GM12891 (cell line): ENCODE results near the gene PROKR1.

Source experiments
- DNase-seq: peaks from one replicate; pipeline ENCODE4 v3.0.0; 2011; ENCODE audit warnings: low spot score; ENCODE audit not compliant: insufficient read length
- FAIRE-seq: peaks from 2 replicates; lab custom pipeline; 2011; peaks lifted over from hg19 to GRCh38; lab: Jason Lieb, UNC
- PAX5 ChIP-seq: IDR thresholded peaks from 2 replicates; pipeline ENCODE4 v1.6.1; 2011; ENCODE audit warnings: low read length, moderate library complexity, mild to moderate bottlenecking; ENCODE audit not compliant: insufficient read depth, severe bottlenecking
- POLR2A ChIP-seq: IDR thresholded peaks from 2 replicates; pipeline ENCODE4 v1.6.1; 2011; ENCODE audit warnings: low read depth, low read length, control low read depth
- POLR2AphosphoS5 ChIP-seq: IDR thresholded peaks from 2 replicates; pipeline ENCODE4 v1.6.1; 2011; ENCODE audit warnings: low read depth, low read length, control low read depth
- POU2F2 ChIP-seq: IDR thresholded peaks from 2 replicates; pipeline ENCODE4 v1.6.1; 2011; ENCODE audit warnings: low read depth, mild to moderate bottlenecking, control low read depth, low read length, moderate library complexity
- SPI1 ChIP-seq: IDR thresholded peaks from 2 replicates; pipeline ENCODE4 v1.6.1; 2011; ENCODE audit warnings: low read depth, low read length, control low read depth
- TAF1 ChIP-seq: IDR thresholded peaks from 2 replicates; pipeline ENCODE4 v1.6.1; 2011; ENCODE audit warnings: low read depth, low read length, control low read depth

Gene PROKR1

DNA sequence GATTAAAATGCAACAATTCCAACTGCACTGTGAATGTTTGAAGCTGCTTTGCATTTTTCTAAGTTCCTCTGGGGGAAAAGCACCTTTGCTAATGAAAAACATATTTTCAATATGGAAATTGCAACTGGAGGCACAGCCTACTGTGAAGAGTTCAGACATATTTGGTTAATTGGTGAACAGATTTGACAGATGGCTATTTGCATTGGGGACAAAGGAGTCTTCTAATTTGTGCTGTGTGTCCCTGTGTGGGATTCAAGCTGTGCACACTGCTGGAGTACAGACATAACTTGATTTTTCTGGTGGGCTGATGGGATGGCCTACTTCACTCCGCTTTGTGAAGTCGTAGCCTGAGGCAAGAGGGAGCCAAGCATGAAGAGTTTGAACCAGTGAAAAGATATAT is 50.6 kb downstream of the PROKR1 start:
- DNase-seq (no peak), FAIRE-seq (no peak)
- no peak for TF ChIP-seq SPI1
- no peak for TF ChIP-seq POLR2AphosphoS5
- TF ChIP-seq PAX5 = no peak
- no peak for TF ChIP-seq TAF1
- TF ChIP-seq POU2F2 = no peak
- TF ChIP-seq POLR2A = no peak

DNA sequence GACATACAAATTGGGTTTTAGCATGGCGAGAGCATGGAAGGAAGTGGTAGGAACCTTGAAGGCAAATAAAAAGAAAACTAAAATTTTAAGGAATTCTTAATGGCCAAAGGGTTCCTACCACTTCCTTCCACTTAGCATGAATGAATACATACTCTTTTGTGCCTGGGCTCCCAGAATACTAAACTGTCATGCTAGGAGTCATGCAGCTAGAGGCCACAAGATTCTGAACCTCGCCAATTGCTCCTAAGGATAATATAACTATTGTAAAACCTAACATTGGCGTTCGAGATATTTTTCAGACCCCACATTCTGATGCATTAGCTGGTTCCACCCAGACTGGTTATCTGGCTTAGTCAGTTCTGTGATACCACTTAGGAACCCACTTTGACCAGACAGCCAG is 52.6 kb downstream of the PROKR1 start:
- no peak for DNase-seq
- TF ChIP-seq POLR2AphosphoS5 (no peak), PAX5 (no peak), SPI1 (no peak), POU2F2 (no peak), TAF1 (no peak), POLR2A (no peak)
- FAIRE-seq = no peak

GRCh38 chr2:68696554-68696953 is 53.2 kb downstream of the PROKR1 start:
- TF ChIP-seq POU2F2 (no peak), POLR2AphosphoS5 (no peak), PAX5 (no peak), POLR2A (no peak), SPI1 (no peak), TAF1 (no peak)
- FAIRE-seq = no peak
- no peak for DNase-seq

GRCh38 chr2:68698567-68699377 is 55.4 kb downstream of the PROKR1 start:
- DNase-seq = no peak
- TF ChIP-seq PAX5 (no peak), POLR2A (no peak), POLR2AphosphoS5 (no peak), POU2F2 (no peak), SPI1 (no peak), TAF1 (no peak)
- FAIRE-seq = no peak

DNA sequence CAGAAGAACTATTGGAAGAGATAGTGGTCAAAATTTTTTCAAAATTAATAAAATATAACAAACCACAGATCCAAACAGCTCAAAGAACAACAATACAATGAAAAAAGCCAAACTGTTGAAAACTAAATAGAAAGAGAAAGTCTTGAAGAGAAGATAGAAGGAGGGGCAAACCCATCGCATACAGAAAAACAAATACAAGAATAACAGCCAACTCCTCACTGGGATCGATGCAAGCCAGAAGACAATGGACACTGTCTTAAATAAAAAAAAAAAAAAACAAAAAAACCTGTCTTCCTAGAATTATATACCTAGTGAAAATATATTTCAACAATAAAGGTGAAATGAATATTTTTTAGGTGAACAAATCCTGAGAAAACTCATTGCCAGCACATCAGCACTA is 57.2 kb downstream of the PROKR1 start:
- FAIRE-seq (no peak), DNase-seq (no peak)
- TF ChIP-seq SPI1 (no peak), POU2F2 (no peak), TAF1 (no peak), PAX5 (no peak), POLR2AphosphoS5 (no peak), POLR2A (no peak)

DNA sequence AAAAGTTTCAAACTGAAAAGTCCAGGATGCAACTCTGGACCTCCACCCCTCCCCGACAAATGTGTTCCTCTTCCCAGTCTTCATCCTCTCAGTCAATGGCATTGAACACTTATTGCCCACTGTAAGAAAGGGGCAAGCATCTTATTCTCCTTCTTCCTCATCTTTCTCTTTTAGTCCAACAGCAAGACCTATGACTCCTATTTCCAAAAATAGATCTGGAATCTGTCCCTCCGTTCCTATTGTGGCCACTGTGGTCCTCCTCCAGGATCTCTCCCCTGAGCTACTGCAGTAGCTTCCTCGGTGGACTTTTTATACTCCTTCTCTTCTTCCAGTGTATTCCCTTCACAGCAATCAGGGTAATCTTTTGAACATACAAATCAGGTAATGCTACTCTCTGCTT is 63.3 kb downstream of the PROKR1 start:
- TF ChIP-seq POU2F2 (no peak), POLR2A (no peak), TAF1 (no peak), SPI1 (no peak), POLR2AphosphoS5 (no peak), PAX5 (no peak)
- FAIRE-seq (no peak), DNase-seq (no peak)
